ENCODE data around the gene SH3BP1.

Gene SH3BP1

DNA sequence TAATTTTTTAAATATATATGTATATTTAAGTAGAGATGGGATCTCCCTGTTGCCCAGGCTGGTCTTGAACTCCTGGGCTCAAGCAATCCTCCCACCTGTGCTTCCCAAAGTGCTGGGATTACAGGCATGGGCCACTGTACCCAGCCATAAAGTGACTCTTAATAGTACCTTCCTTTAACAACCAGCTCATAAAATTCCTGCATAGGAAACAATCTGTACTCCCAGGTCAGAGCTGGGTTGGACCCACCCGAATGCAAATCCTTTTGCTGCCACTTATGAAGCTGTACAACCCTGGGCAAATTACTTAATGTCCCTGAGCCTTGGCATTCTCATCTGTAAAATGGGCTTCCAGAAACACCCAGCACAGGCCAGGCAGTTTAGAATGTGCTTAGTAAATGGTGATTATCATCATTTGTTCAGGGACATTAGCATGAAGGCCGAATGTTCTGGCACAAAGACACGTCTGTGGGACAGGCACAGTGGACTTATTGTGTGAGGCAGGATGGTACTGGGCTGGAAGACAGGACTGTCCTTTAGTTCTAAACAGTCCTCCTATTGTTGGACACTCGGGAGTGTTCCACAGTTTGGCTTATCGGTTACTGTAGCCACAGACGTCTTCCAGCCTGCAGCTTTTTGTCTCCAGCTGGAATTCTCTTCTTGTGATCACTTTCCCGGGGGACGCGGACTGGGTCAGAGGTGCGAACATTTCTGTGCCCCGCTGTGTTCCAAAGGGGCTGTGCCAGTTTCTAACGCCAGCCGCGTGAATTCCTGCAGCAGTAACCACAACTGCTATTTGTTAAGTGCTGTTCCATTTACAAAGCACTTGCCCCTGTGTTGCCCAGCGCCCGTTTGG is 25.0 kb downstream of the SH3BP1 start:
- no peak for DNase-seq (ENCODE audit: low read depth)
- TF ChIP-seq, protein P1, sequence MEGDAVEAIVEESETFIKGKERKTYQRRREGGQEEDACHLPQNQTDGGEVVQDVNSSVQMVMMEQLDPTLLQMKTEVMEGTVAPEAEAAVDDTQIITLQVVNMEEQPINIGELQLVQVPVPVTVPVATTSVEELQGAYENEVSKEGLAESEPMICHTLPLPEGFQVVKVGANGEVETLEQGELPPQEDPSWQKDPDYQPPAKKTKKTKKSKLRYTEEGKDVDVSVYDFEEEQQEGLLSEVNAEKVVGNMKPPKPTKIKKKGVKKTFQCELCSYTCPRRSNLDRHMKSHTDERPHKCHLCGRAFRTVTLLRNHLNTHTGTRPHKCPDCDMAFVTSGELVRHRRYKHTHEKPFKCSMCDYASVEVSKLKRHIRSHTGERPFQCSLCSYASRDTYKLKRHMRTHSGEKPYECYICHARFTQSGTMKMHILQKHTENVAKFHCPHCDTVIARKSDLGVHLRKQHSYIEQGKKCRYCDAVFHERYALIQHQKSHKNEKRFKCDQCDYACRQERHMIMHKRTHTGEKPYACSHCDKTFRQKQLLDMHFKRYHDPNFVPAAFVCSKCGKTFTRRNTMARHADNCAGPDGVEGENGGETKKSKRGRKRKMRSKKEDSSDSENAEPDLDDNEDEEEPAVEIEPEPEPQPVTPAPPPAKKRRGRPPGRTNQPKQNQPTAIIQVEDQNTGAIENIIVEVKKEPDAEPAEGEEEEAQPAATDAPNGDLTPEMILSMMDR (IDR thresholded peaks at IDR 0.05; ENCODE audit: insufficient read depth, low read depth, low read length, missing control alignments): no peak
- no peak overlapping the region for H3K4me3 ChIP-seq (ENCODE audit: low read length)

DNA sequence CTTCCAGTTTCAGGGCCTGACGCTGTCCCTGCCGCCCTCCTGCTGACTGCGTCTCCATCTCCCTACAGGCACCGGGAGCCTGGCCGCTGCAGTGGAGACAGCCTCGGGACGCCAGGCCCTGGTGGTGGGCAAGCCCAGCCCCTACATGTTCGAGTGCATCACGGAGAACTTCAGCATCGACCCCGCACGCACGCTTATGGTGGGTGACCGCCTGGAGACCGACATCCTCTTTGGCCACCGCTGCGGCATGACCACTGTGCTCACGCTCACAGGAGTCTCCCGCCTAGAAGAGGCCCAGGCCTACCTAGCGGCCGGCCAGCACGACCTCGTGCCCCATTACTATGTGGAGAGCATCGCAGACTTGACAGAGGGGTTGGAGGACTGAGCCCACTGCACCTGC is 26.0 kb downstream of the SH3BP1 start:
- no peak overlapping the region for H3K4me3 ChIP-seq (ENCODE audit: low read length)
- no peak for DNase-seq (ENCODE audit: low read depth)
- TF ChIP-seq, protein P1 (IDR thresholded peaks at IDR 0.05; ENCODE audit: insufficient read depth, low read depth, low read length, missing control alignments): no peak

DNA sequence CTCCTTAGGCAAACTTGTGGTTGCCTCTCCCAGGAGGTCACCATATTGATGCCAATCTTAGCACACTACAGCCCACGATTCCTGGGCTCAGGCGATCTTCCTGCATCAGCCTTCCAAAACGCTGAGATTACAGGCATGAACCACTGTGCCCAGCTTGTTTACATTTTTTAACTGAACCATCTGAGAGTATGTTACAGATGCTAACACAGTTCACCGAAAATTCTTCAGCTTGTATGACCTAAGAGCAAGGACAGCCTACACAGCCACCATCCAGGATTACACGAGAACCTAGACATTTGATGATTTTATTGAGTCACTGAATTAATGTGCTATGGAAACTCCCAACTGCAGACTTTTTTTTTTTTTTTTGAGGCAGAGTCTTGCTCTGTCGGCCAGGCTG is 30.1 kb downstream of the SH3BP1 start:
- H3K4me3 ChIP-seq (ENCODE audit: low read length): no peak overlapping the region
- TF ChIP-seq, protein P1 (IDR thresholded peaks at IDR 0.05; ENCODE audit: insufficient read depth, low read depth, low read length, missing control alignments): no peak
- DNase-seq (ENCODE audit: low read depth): no peak

DNA sequence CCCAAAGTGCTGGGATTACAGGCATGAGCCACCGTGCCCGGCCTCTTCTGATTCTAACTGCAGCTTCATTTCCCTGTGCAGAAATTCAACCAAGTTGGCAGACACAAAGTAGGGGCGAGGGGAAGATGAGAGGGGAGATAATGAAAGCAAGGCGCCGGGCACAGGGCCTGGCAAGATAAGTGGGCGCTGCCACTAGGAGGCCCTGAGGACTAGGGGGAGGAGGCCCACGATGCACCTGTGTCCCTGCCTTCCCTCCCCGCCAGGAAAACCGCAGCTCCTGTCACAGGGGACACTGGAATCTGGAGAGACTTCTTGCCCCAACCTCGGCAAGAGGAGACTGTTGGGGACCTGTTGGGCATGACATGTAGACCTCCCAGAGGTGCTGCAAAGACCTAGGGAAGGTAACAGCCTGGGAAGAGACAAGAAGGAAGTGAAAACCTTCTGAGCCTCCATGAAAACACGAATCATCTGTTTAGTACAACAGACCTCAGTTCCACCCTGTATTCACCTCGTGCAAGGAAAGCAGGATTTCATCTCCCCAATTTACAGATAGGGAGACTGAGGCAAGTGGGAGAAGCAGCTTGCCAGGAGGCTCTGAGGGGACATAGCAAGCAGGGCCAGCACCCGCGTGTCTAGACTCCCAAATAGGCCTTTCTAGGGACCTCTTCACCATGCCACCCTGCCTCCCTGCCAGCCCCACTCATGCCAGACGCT is 32.9 kb downstream of the SH3BP1 start:
- no peak overlapping the region for H3K4me3 ChIP-seq (ENCODE audit: low read length)
- TF ChIP-seq, protein P1 (IDR thresholded peaks at IDR 0.05; ENCODE audit: insufficient read depth, low read depth, low read length, missing control alignments): no peak
- no peak for DNase-seq (ENCODE audit: low read depth)

DNA sequence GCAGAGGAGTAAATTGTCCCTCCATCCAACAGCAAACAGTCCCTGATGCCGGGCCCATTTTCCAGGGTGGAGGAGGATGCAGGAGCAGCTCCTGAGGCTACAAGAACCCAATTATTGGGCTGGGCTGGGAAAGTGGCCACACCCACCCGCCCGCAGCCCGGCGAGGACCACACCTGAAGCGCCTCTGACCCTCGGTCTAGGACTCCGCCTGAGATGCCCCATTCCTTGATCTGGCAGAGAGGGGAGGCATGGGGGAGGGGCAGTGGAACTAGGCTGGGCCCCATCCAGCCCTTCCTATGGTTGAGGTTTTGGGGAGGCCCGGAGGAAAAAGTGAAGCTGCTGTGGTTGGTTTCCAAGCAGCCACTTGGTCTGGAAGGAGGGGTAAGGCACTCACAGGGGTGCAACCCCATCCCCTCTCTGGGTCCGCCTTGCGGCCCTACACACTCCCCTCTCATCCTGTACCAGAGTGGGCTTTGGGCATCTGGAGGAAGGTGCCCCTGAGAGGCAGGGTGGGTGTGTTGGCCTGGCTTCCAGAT is 33.5 kb downstream of the SH3BP1 start:
- TF ChIP-seq, protein P1 (IDR thresholded peaks at IDR 0.05; ENCODE audit: insufficient read depth, low read depth, low read length, missing control alignments): no peak

DNA sequence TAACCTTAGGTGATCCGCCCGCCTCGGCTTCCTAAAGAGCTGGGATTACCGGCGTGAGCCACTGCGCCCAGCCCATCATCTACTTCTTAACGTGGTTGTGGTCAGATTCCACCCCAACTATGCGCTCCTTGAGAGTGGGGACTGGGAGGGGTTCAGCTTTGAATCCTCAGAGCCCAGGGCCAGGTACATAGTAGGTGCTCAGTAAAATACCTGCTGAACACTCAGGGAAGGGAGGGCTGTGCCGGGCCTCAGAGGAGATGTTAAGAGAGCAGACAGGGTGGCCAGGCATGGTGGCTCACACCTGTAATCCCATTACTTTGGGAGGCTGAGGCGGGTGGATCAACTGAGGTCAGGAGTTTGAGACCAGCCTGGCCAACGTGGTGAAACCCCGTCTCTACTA is 34.8 kb downstream of the SH3BP1 start:
- TF ChIP-seq, protein P1 (IDR thresholded peaks at IDR 0.05; ENCODE audit: insufficient read depth, low read depth, low read length, missing control alignments): no peak
- H3K4me3 ChIP-seq (ENCODE audit: low read length): no peak overlapping the region
- no peak for DNase-seq (ENCODE audit: low read depth)

More for the DNA sequence above, 33.5 kb downstream of the SH3BP1 start:
- no peak overlapping the region for H3K4me3 ChIP-seq (ENCODE audit: low read length)
- no peak for DNase-seq (ENCODE audit: low read depth)

Data from epithelial cell of esophagus (primary cell).